ENCODE measurements around the gene PPIA.

GRCh38 chr7:44760034-44760580, 36.4 kb upstream of the PPIA start:
- TF ChIP-seq, protein P1, sequence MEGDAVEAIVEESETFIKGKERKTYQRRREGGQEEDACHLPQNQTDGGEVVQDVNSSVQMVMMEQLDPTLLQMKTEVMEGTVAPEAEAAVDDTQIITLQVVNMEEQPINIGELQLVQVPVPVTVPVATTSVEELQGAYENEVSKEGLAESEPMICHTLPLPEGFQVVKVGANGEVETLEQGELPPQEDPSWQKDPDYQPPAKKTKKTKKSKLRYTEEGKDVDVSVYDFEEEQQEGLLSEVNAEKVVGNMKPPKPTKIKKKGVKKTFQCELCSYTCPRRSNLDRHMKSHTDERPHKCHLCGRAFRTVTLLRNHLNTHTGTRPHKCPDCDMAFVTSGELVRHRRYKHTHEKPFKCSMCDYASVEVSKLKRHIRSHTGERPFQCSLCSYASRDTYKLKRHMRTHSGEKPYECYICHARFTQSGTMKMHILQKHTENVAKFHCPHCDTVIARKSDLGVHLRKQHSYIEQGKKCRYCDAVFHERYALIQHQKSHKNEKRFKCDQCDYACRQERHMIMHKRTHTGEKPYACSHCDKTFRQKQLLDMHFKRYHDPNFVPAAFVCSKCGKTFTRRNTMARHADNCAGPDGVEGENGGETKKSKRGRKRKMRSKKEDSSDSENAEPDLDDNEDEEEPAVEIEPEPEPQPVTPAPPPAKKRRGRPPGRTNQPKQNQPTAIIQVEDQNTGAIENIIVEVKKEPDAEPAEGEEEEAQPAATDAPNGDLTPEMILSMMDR (IDR thresholded peaks at IDR 0.05) = no peak
- no peak for TF ChIP-seq ZFX (IDR thresholded peaks at IDR 0.05; ENCODE audit: borderline replicate concordance)

All from 22Rv1 (cell line).